AG04450 (cell line): ENCODE measurements around the gene FGGY. TPM values are rescaled to one million over a fixed set of nuclear protein-coding genes. Genes with fewer than 3 reads are reported as not detected.

Experiments
- CTCF ChIA-PET: fragments of 300-600, 350-600 bp; formaldehyde crosslinking; extraction: SDS; loops from one replicate; lab custom pipeline; 2022; ENCODE audit warnings: antibody characterized with exemption, inconsistent platforms; lab: Charles Lee
- POLR2A ChIA-PET: fragments of 350-600 bp; formaldehyde crosslinking; extraction: SDS; loops from one replicate; lab custom pipeline; 2021; ENCODE audit warnings: antibody characterized with exemption, inconsistent platforms; lab: Yijun Ruan, JAX
- DNase-seq: peaks from one replicate; pipeline ENCODE4 v3.0.0-alpha.2; 2011; ENCODE audit warnings: low read depth, low spot score
- H3K27ac ChIP-seq: one replicate; pipeline ENCODE4 v1.5.1; 2012; ENCODE audit warnings: low read depth, low read length, control low read depth
- H3K27me3 ChIP-seq: one replicate; pipeline ENCODE4 v1.6.0; 2012; ENCODE audit warnings: low read length; ENCODE audit not compliant: control insufficient read depth, insufficient read depth
- H3K4me3 ChIP-seq: 2 replicates; pipeline ENCODE4 v1.5.1; 2011; ENCODE audit warnings: mild to moderate bottlenecking, low read depth, low read length, control low read depth
- H3K9me3 ChIP-seq: 2 replicates; pipeline ENCODE4 v1.5.1; 2012; ENCODE audit warnings: low read length; ENCODE audit not compliant: control insufficient read depth, insufficient read depth
- polyA plus RNA-seq: library from polyadenylated mRNA; depleted of rRNA; stranded (reverse); fragments of >200 nt; gene quantifications from 2 replicates; pipeline ENCODE4 v1.2.3, GENCODE V29; 2011
- TF ChIP-seq, protein P1 (sequence below): IDR thresholded peaks from 2 replicates; pipeline ENCODE4 v1.5.1; 2011; ENCODE audit warnings: low read depth, low read length, control low read depth, inconsistent platforms

The FGGY gene
- polyA plus RNA-seq, 1 experiment = 11.8 TPM

DNA sequence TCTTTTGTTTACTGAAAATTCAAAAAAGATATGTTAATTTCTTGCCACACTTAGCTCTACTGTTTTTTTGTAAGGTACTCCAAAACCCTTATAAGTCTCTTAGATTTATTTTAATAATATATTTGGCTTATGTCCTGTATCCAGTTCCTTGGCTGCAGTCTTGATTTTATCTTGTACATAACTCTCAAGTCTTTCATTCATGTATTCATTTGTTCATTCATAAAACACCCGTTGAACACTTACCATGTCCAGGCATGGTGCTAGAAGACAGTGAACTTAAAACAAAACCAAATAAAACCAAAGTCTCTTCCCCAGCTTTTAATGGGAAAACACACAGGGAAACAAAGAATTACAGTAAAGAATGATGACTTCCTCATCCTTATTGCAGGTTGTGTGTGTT is 215.8 kb downstream of the FGGY start:
- H3K27ac ChIP-seq = no peak overlapping the region
- no peaks in the 10 kb centered on the region for H3K9me3 ChIP-seq
- ChIA-PET POLR2A (no interaction called here), CTCF (no interaction called here)
- H3K27me3 ChIP-seq = no peaks in the 10 kb centered on the region
- H3K4me3 ChIP-seq = no peak overlapping the region
- no peak for DNase-seq
- TF ChIP-seq, protein P1, sequence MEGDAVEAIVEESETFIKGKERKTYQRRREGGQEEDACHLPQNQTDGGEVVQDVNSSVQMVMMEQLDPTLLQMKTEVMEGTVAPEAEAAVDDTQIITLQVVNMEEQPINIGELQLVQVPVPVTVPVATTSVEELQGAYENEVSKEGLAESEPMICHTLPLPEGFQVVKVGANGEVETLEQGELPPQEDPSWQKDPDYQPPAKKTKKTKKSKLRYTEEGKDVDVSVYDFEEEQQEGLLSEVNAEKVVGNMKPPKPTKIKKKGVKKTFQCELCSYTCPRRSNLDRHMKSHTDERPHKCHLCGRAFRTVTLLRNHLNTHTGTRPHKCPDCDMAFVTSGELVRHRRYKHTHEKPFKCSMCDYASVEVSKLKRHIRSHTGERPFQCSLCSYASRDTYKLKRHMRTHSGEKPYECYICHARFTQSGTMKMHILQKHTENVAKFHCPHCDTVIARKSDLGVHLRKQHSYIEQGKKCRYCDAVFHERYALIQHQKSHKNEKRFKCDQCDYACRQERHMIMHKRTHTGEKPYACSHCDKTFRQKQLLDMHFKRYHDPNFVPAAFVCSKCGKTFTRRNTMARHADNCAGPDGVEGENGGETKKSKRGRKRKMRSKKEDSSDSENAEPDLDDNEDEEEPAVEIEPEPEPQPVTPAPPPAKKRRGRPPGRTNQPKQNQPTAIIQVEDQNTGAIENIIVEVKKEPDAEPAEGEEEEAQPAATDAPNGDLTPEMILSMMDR = no peak

DNA sequence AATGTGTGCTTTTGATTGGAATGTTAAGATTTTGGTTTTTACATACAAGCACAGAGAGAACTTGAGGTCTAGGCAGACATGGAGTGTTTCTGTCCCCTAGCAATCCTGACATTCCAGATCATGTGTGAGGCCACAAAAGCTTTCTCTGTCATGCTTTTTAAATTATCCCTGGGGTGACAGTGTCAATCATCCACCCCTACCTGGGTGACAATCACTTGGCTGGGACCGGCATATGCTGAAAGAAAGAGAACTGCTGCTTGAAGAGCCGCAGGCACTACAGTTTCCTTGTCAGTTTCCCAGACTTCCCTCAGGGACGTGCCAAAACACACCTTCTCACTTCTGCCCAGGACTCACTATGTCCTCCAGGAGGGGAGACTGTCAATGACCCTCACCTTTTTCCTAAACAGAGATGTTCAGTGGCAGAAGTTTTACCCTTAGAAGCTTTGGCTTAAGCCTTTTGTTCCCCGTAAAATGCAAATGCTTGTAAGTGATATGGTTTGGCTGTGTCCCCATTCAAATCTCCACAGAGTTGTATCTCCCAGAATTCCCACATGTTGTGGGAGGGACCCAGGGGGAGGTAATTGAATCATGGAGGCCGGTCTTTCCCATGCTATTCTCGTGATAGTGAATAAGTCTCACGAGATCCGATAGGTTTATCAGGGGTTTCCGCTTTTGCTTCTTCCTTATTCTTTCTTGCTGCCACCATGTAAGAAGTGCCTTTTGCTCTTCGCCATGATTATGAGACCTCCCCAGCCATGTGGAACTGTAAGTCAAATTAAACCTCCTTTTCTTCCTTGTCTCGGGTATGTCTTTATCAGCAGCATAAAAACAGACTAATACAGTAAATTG is 217.4 kb downstream of the FGGY start:
- no peak for DNase-seq
- H3K9me3 ChIP-seq = no peaks in the 10 kb centered on the region
- TF ChIP-seq, protein P1 = no peak
- ChIA-PET POLR2A (no interaction called here), CTCF (no interaction called here)
- no peak overlapping the region for H3K4me3 ChIP-seq
- no peaks in the 10 kb centered on the region for H3K27me3 ChIP-seq
- H3K27ac ChIP-seq = no peak overlapping the region

DNA sequence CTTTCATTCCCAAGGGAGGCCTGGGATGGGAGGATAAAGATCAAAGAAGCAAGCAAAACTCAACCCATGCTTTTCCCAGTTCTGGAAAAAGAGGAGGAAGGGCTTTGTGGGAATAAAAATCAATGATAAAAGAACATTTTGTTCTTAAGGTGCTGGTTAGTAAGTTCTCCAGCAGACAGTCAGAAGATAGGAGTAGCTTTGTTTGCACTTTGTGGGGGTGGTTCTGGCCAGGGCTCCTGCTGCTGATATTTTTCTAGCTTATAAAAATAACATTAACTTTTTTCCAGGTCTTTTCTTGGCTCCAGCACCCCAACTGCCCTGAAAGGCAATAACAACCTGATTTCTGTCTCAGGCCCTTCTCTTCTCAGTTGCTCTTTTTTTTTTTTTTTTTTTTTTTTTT is 220.0 kb downstream of the FGGY start:
- Histone ChIP-seq H3K4me3 (no peak overlapping the region), H3K27me3 (no peaks in the 10 kb centered on the region), H3K9me3 (no peaks in the 10 kb centered on the region), H3K27ac (no peak overlapping the region)
- ChIA-PET POLR2A (no interaction called here), CTCF (no interaction called here)
- TF ChIP-seq, protein P1 = no peak
- no peak for DNase-seq

DNA sequence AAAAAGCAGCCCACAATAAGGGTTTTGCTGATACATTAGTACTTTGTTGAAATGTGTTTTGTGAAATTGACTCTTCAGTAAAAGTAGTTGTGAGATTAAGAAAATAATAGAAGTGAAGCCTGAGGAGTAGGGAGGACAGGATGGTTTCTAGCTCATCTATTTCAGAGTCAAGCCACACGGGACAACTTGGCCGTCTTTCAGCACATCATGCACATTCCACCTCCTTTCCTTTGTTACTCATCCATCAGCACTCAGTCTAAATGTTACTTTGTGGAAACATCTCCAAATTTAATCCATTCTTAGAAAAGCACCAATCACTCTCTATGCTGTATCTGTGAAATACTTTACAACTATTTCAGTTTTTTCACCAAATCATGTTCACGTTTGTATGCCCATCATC is 223.3 kb downstream of the FGGY start:
- Histone ChIP-seq H3K4me3 (no peak overlapping the region), H3K27me3 (no peaks in the 10 kb centered on the region), H3K27ac (no peak overlapping the region), H3K9me3 (peaks cover 3% of the 10 kb centered on the region; the same call in 1 of the 2 replicates)
- ChIA-PET CTCF (interaction anchor here (0.6 kb wide), 1 partner anchor 108 kb away, joined by 3 read pairs; no protein-coding TSS in a partner anchor), POLR2A (interaction anchor here (0.6 kb wide), 1 partner anchor 765 kb away, joined by 6 read pairs; no protein-coding TSS in a partner anchor)
- DNase-seq = no peak
- TF ChIP-seq, protein P1 = no peak

DNA sequence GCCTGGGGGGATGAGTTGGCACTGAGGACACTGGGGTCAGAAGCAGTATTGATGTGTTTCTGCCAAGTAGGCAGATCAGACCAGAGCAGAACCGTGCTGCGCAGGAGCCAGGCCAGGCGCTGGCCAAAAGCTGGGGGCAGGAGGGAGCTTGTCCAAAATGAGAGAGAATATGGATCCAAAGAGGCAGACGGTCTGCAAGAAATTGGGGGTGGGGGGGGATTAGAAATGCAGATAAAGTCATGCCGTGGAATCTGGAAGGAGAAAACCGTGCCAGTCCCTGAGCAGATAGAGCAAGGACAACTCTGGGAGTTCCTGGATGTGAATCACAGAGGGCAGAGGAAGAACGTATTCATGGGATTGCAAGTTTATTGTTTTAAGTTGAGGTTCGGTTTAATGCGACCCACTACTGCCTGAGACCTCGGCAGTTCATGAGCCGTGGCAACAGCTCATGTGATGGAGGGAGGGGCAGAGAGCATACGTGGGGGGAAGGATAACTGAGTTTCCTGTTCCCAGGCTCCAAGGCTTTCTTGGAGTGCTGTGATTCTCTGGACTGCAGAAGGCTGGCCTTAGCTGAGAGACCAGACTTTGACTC is 224.0 kb downstream of the FGGY start:
- Histone ChIP-seq H3K27ac (peak overlapping the region; percentile 92), H3K9me3 (peaks cover 3% of the 10 kb centered on the region; the same call in 1 of the 2 replicates), H3K4me3 (no peak overlapping the region; the same call in 1 of the 2 replicates), H3K27me3 (no peaks in the 10 kb centered on the region)
- DNase-seq = peak; percentile 70
- POLR2A ChIA-PET = interaction anchor here (0.6 to 0.7 kb wide), 2 partner anchors 195 to 765 kb away, joined by 4 to 6 read pairs; no protein-coding TSS in a partner anchor
- CTCF ChIA-PET = interaction anchor here (0.6 kb wide), 1 partner anchor 107 kb away, joined by 3 read pairs; no protein-coding TSS in a partner anchor
- TF ChIP-seq, protein P1 = no peak
